Measurements from ENCODE around the gene FUOM. TPM values are rescaled to one million over a fixed set of nuclear protein-coding genes. Genes with fewer than 3 reads are reported as not detected.

The FUOM gene
- total RNA-seq, result 10 to 100 TPM; 27.8 to 29.4 TPM

- DNase-seq, result peak; percentile 85
- peaks cover 6% of the 10 kb centered on the region for H3K4me1 Mint-ChIP-seq
- H3K9me3 Mint-ChIP-seq, result no peaks in the 10 kb centered on the region
- peaks cover 6% of the 10 kb centered on the region for H3K36me3 Mint-ChIP-seq
- H3K4me3 Mint-ChIP-seq, result peak within 1 kb of the TSS; percentile 84
- peak within 1 kb of the TSS; percentile 75 for H3K27ac Mint-ChIP-seq
- no peaks in the 10 kb centered on the region for H3K27me3 Mint-ChIP-seq
These were observed at the start of gene FUOM for GRCh38 chr10:133357285-133358161. TSS of gene FUOM (minus strand) at chr10:133358019. CDS start at chr10:133358007, 12 bp downstream.

GRCh38 chr10:133405844-133406527 is 48.2 kb upstream of the FUOM start:
- Mint-ChIP-seq H3K4me1 (peaks cover 41% of the 10 kb centered on the region), H3K4me3 (no peak overlapping the region), H3K9me3 (peaks cover 6% of the 10 kb centered on the region), H3K36me3 (peaks cover 68% of the 10 kb centered on the region), H3K27me3 (no peaks in the 10 kb centered on the region), H3K27ac (no peak overlapping the region)
- no peak for DNase-seq

GRCh38 chr10:133405272-133405671 is 47.5 kb upstream of the FUOM start:
- Mint-ChIP-seq H3K4me3 (no peak overlapping the region), H3K36me3 (peaks cover 64% of the 10 kb centered on the region), H3K27me3 (no peaks in the 10 kb centered on the region), H3K4me1 (peaks cover 48% of the 10 kb centered on the region), H3K27ac (no peak overlapping the region), H3K9me3 (peaks cover under 1% of the 10 kb centered on the region)
- no peak for DNase-seq

GRCh38 chr10:133403784-133404183 is 46.0 kb upstream of the FUOM start:
- Mint-ChIP-seq H3K27ac (no peak overlapping the region), H3K27me3 (no peaks in the 10 kb centered on the region), H3K4me1 (peaks cover 43% of the 10 kb centered on the region), H3K4me3 (no peak overlapping the region), H3K9me3 (no peaks in the 10 kb centered on the region), H3K36me3 (peaks cover 52% of the 10 kb centered on the region)
- no peak for DNase-seq

- Mint-ChIP-seq H3K27ac (no peak overlapping the region), H3K36me3 (peaks cover 52% of the 10 kb centered on the region), H3K4me1 (peaks cover 40% of the 10 kb centered on the region), H3K27me3 (no peaks in the 10 kb centered on the region), H3K9me3 (no peaks in the 10 kb centered on the region), H3K4me3 (no peak overlapping the region)
- DNase-seq, result no peak
These were observed 45.5 kb upstream of the FUOM start for GRCh38 chr10:133403359-133403758.

- no peak overlapping the region for H3K27ac Mint-ChIP-seq
- H3K4me1 Mint-ChIP-seq, result peaks cover 41% of the 10 kb centered on the region
- H3K27me3 Mint-ChIP-seq, result no peaks in the 10 kb centered on the region
- H3K36me3 Mint-ChIP-seq, result peaks cover 51% of the 10 kb centered on the region
- no peaks in the 10 kb centered on the region for H3K9me3 Mint-ChIP-seq
- no peak for DNase-seq
- no peak overlapping the region for H3K4me3 Mint-ChIP-seq
These were observed 44.3 kb upstream of the FUOM start for GRCh38 chr10:133401981-133402725.

GRCh38 chr10:133401500-133401899 is 43.7 kb upstream of the FUOM start:
- H3K27me3 Mint-ChIP-seq, result no peaks in the 10 kb centered on the region
- no peaks in the 10 kb centered on the region for H3K9me3 Mint-ChIP-seq
- H3K27ac Mint-ChIP-seq, result peak overlapping the region; percentile 66
- peaks cover 40% of the 10 kb centered on the region for H3K4me1 Mint-ChIP-seq
- no peak overlapping the region for H3K4me3 Mint-ChIP-seq
- H3K36me3 Mint-ChIP-seq, result peaks cover 48% of the 10 kb centered on the region
- DNase-seq, result no peak

GRCh38 chr10:133400624-133401424 is 43.0 kb upstream of the FUOM start:
- H3K4me1 Mint-ChIP-seq, result peaks cover 39% of the 10 kb centered on the region
- no peaks in the 10 kb centered on the region for H3K9me3 Mint-ChIP-seq
- no peaks in the 10 kb centered on the region for H3K27me3 Mint-ChIP-seq
- peak overlapping the region; percentile 66 for H3K27ac Mint-ChIP-seq
- H3K4me3 Mint-ChIP-seq, result peak overlapping the region; percentile 16
- DNase-seq, result no peak
- peaks cover 47% of the 10 kb centered on the region for H3K36me3 Mint-ChIP-seq

- H3K36me3 Mint-ChIP-seq, result peaks cover 45% of the 10 kb centered on the region
These were observed 41.3 kb upstream of the FUOM start for GRCh38 chr10:133399123-133399601.

GRCh38 chr10:133397938-133398337 is 40.1 kb upstream of the FUOM start:
- peaks cover 33% of the 10 kb centered on the region for H3K4me1 Mint-ChIP-seq
- DNase-seq, result no peak
- peaks cover 38% of the 10 kb centered on the region for H3K36me3 Mint-ChIP-seq
- no peak overlapping the region for H3K4me3 Mint-ChIP-seq
- no peak overlapping the region for H3K27ac Mint-ChIP-seq
- H3K27me3 Mint-ChIP-seq, result no peaks in the 10 kb centered on the region
- no peaks in the 10 kb centered on the region for H3K9me3 Mint-ChIP-seq

More at GRCh38 chr10:133399123-133399601, 41.3 kb upstream of the FUOM start:
- H3K4me1 Mint-ChIP-seq, result peaks cover 38% of the 10 kb centered on the region
- no peaks in the 10 kb centered on the region for H3K9me3 Mint-ChIP-seq
- H3K4me3 Mint-ChIP-seq, result no peak overlapping the region
- H3K27me3 Mint-ChIP-seq, result no peaks in the 10 kb centered on the region
- no peak overlapping the region for H3K27ac Mint-ChIP-seq
- no peak for DNase-seq

- H3K36me3 Mint-ChIP-seq, result peaks cover 33% of the 10 kb centered on the region
- no peak overlapping the region for H3K27ac Mint-ChIP-seq
- H3K4me3 Mint-ChIP-seq, result no peak overlapping the region
- DNase-seq, result no peak
- H3K9me3 Mint-ChIP-seq, result no peaks in the 10 kb centered on the region
- no peaks in the 10 kb centered on the region for H3K27me3 Mint-ChIP-seq
- peaks cover 38% of the 10 kb centered on the region for H3K4me1 Mint-ChIP-seq
These were observed 38.3 kb upstream of the FUOM start for GRCh38 chr10:133396035-133396624.

GRCh38 chr10:133394801-133395221 is 37.0 kb upstream of the FUOM start:
- no peaks in the 10 kb centered on the region for H3K27me3 Mint-ChIP-seq
- H3K4me1 Mint-ChIP-seq, result peaks cover 40% of the 10 kb centered on the region
- H3K36me3 Mint-ChIP-seq, result peaks cover 30% of the 10 kb centered on the region
- H3K9me3 Mint-ChIP-seq, result no peaks in the 10 kb centered on the region
- H3K27ac Mint-ChIP-seq, result peak overlapping the region; percentile 96
- H3K4me3 Mint-ChIP-seq, result peak overlapping the region; percentile 93
- no peak for DNase-seq

- H3K27me3 Mint-ChIP-seq, result no peaks in the 10 kb centered on the region
- H3K9me3 Mint-ChIP-seq, result no peaks in the 10 kb centered on the region
- peaks cover 44% of the 10 kb centered on the region for H3K4me1 Mint-ChIP-seq
- peak within 1 kb of the TSS; percentile 96 for H3K27ac Mint-ChIP-seq
- DNase-seq, result peak; percentile 97
- H3K36me3 Mint-ChIP-seq, result peaks cover 30% of the 10 kb centered on the region
- peak within 1 kb of the TSS; percentile 93 for H3K4me3 Mint-ChIP-seq
These were observed 36.3 kb upstream of the FUOM start, which contains the start of gene MTG1 for GRCh38 chr10:133394064-133394663. TSS of gene MTG1 (plus strand) at chr10:133394157. CDS start at chr10:133394221, 64 bp downstream.

All from activated naive CD8-positive, alpha-beta T cell treated with anti-CD3 and anti-CD28 coated beads for 36 hours (primary cell).